NCI-H446 (cell line): Measurements from ENCODE around the gene SERPINA4.

Source experiments
- DNase-seq, 2 experiments: peaks; one replicate each; lab custom pipeline; 2025; lab: John Stamatoyannopoulos, UW

The SERPINA4 gene, protein sequence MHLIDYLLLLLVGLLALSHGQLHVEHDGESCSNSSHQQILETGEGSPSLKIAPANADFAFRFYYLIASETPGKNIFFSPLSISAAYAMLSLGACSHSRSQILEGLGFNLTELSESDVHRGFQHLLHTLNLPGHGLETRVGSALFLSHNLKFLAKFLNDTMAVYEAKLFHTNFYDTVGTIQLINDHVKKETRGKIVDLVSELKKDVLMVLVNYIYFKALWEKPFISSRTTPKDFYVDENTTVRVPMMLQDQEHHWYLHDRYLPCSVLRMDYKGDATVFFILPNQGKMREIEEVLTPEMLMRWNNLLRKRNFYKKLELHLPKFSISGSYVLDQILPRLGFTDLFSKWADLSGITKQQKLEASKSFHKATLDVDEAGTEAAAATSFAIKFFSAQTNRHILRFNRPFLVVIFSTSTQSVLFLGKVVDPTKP

DNA sequence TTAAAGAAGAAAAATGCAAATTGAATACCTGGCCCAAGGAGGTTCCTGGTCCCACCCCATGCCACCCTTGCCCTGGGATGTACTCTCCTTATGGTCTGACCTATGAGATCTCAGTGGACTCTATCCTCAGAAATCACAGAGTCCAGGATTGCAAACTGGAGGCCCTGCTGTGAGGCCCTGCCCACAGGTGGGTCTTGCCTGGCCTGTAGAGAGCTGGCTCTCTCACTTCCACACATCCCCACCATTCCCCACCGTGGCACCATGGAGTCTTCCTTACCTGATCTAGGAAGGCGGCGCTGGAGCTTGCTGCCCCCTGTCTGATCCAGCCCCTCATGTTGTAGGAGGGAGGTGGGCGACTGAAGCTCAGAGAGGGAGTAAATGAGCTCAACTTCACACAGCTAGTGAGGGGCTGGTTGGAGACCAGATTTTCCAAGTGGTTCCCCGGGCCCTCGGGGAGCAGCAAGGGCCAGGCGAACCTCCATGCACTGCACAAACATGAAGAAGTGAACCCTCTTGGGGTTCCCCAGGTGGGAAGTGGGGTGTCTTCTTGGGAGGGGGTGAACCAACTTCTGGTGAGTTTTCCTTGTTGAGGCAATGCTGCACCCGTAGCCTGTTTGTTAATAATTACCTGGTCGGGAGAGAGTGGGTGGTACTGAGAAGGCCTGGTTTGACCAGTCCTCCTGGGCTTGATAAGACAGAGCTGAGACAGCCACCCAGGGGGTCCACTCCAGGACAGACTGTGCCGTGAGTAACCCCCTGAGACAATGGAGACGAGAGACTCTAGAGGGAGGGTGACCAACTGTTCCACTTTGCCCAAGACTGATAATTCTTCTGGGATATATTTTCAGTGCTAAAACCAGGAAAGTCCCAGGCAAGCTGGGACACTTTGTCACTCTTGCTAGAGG is at the start of gene SERPINA4:
TSS of gene SERPINA4 (plus strand) at position 692 of the 905 bp plus-strand sequence. CDS start 2,041 bp downstream, outside the sequence.
- no peak for DNase-seq

DNA sequence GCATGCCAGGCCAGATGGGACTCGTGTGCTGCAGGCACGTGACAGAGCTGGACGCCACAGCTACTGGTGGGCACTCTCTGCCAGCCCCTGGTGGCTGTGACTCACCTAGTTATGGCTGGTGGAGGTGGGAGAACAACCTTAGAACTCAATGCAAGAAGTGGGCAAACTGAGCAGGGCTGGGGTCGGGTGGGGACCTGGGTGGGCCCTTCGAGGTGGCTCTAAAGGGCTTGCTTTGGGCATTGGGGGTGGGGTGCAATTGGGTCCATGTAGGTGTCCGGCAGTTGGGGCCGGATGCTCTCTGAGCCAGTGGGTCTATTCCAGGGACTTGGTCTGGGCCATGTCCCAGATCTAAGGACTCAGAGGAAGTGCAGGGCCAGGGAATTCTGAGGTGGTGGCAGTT is 46.9 kb upstream of the SERPINA4 start:
- DNase-seq, result no peak

DNA sequence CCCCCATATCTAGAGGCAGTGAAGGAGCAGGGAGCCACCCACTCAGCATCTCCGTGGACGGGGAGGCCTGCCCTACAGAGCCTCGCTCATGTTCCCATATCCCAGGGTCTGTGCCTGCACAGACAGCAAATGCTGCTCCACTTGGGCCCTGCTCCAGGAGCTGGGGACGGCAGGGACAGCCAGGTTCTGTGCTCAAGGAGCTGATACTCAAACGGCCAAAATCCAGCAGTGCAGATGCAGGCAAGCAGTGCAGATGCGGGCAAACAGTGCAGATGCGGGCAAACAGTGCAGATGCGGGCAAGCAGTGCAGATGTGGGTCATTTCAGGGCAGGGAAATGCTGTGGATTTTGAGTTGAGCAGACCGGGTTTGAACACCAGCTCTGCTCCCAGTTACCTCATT is 45.8 kb upstream of the SERPINA4 start:
- no peak for DNase-seq

DNA sequence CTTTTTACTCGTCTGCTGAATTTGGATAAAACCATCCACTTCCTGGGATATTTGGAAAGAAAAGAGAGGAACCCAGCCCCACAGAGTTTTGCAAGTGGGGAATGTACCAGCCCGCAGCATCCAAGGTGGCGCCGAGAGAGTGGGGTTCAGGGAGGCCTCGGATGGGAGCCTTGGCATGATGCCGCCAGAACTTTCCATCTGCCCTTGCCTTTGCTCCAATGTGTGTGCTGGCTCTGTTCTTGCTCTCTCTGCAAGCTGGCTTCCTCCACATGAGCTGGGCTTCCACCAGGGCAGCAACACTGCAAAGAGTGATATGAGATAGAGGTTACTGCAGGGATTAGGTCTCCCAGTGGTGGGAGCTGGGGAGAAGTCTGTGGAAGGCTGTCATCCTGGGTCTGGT is 45.4 kb upstream of the SERPINA4 start:
- no peak for DNase-seq

DNA sequence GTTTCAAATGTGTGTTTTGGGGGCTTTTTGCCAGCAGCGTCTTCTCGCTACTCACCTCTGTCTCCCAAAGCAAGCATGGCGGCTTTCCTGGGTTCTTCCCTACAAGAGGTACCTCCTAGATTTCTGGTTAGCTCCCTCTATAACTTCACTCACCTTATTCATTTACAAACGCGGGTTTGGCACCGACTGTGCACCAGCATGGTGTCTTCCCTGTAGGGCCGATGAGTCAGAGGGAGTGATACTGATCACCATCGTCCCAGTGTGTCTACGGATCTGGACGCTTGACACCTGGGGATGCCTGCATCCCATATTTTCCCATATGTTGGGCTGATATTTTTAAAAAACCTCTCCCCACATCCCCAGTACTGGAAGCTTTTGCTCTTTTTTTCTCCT is 44.0 kb upstream of the SERPINA4 start:
- no peak for DNase-seq

DNA sequence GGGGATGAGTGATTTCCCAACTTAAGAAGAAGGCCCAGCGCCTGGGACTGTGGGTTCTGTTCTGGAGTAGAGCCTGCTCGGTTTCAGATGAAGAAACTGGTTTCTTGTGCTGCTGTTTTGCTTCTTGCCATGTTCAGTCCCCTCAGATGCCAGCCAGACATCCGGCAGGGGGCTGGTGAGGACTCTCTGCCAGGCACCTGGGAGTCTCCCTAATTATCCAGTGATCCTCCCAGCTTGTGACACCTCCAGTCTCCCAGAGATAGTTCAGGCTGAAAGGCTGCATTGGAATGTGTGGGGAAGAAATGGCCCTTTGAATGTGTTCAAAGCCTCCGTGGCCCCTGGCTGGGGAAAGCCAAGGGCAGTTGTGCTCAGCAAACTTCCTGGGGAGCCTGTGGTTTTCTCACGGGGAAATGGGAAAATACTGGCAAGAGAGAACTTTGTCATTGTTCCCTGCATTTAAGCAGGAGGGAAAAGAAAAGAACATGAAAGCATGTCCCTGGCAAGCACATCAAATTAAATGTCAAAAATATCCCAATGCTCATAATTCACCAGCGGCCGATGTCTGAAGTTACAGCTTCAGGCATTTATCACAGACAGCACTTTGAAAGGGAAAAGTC is 43.5 kb upstream of the SERPINA4 start:
- DNase-seq, result no peak

DNA sequence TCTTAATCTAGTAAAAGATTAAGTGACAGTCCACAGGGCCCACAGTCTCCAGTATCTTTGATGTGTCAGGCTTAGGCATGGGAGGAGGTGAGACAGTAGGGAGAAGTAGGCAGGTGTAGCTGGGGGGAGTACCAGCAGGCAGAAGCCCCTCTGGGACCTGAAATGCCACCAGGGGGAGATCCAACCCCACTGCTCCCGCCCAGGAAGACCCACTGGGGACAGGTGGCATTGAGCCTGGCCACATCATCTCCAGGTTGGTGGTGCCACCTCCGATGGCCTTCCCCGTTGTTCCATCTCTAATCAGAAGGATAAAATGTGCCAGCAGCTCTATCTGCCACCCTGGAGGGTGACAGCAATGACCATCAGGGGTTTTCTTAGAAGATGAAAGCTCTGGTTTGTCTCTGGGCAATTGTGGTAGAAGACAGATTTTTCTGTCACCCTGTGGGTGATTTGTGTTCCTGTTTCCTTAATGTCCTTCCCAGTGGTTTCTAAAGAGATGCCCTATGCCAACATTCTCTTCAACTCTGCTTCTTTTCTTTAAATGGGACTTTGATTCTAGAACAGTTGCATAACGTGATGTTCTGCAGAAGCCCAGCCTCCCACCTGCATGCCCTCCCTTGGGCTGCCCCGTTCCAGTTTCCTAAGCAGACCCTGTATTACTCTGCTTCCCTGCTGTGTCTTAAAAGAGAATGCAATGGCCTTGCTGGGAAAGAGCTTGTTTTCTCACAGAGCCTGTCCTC is 39.7 kb upstream of the SERPINA4 start:
- no peak for DNase-seq

DNA sequence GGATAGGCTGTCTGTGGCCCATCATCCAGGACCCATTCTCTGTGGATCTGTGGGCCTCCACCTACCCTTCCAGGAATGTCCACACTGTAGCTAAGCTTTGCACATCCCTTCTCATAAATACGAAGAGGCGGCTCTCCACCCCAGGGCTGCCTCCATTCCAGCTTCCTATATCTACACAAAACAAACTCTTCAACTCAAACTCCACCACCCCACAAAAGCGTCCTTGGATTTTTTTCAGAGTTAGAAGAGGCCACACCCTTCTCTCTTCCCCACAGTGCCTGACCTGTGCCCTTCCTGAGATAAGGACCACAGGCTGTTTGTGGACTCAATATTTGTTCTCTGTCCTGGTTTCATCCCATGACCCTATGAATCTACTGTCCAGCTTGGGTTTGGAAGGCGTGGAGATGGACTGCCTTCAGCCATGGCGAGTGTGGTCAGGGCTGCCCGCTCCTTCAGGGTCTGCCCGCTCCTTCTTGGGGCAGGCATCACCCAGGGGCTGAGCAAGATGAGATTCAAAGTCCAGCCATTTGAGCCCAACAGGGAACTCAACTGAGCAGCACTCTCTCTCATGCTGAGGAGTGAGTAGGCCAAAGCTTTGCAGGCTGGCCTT is 39.0 kb upstream of the SERPINA4 start:
- no peak for DNase-seq

DNA sequence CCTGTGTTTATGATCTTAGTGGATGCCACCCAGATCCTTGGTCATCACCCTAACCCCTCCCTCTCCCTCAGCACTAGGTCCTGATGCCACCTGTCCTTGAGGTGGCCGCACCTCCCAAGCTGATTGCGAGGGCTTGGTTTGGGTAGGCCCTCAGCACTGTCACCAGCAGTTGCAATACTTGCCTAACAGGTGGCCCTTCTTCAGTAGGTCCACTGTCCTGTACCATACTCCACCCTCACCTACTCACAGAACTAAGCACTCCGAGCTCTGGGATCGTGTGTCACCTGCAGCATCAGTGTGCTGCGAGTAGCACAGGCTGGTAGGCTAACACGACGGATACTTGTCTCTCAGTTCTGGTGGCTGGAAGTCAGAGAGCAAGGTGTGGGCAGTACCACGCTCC is 38.0 kb upstream of the SERPINA4 start:
- DNase-seq, result no peak

DNA sequence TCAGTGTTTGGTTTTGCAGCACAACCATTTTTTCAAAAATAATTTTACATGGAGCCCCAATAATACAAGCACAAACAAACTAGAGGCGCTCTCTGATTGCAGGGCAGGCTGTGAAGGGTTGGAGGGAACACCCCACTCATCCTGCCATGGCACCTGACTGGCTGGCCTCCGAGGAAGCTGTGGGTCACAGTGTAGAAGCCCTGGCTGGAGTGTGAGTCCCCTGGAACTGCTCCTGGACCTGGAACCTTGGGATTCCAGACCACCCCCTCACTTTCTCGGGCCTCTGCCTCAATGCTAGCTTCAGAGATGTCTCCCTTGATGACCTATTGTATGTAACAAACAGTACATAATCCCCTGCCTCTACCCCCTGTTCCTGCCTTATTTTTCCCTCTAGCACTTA is 37.1 kb upstream of the SERPINA4 start:
- no peak for DNase-seq

DNA sequence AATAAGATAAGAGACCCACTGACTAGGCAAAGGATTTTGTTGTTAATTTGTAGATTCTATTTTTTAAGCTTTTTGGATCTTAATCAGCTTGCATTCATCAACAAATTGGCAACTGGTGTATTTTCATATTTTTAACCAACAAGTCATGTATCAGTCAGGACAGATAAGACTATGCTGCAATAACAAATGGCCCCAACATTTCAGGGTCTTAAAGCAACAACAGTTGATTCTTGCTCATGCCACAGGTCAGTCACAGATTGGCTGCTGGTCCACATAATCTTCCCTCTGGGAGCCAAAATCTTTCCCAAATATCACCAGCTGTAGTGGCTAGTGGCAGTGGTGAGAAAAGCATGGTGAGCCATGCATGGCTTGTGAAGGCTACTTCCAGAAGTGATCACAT is 30.1 kb upstream of the SERPINA4 start:
- DNase-seq, result no peak

DNA sequence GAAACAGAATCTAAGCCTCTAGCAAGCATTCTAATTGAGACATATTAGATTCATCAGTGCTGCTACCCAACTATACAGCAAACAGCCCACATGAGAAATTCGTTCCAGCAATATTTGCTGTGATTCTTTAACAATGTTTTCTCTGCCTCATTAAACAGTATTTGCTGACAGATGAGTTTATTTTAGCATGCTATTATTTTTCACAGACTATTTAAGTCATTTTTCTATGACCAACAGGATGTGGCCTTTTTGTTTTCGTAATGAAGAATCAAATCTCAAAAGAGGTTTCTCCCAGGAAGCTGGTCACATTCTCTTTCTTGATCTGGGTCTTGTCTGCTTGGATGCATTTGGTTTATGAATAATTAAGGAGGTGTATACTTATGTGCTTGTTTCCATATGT is 28.8 kb upstream of the SERPINA4 start:
- no peak for DNase-seq

DNA sequence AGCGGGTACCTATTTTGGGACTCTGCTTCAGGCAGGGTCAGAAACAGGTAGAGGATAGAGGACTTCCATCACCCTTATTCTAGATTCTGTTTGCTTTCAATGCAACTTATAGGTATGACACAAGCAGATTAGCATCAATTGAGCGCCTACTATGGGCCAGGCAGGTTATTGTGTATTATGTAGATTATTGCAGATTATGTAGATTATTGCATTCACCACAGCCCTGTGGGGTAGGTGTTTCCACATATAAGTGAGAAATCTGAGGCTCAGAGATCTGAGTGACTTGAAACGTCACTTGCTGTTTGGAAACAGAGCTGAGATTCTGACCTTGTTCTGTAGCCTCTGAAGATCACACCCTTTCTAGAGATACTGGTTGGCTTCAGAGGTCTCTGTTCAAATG is 25.7 kb upstream of the SERPINA4 start:
- DNase-seq, result no peak

DNA sequence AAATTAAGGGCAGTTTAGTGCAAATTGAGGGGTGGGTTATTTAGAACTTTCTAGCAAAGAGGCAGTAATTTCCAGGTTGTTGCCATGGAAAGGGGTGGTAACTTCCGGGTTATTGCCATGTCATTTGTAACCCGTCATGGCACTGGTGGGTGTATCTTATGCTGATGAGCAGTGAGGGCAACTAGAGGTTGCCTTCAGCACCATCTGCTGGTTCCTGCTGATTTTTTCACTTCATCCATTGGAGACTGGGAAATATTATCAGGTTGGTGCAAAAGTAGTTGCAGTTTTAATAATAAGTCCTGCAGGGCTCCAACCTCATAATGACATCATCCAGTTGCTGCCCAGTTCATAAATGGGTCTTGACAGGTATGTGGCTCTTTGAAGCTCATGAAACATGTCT is 24.4 kb upstream of the SERPINA4 start:
- DNase-seq, result no peak

DNA sequence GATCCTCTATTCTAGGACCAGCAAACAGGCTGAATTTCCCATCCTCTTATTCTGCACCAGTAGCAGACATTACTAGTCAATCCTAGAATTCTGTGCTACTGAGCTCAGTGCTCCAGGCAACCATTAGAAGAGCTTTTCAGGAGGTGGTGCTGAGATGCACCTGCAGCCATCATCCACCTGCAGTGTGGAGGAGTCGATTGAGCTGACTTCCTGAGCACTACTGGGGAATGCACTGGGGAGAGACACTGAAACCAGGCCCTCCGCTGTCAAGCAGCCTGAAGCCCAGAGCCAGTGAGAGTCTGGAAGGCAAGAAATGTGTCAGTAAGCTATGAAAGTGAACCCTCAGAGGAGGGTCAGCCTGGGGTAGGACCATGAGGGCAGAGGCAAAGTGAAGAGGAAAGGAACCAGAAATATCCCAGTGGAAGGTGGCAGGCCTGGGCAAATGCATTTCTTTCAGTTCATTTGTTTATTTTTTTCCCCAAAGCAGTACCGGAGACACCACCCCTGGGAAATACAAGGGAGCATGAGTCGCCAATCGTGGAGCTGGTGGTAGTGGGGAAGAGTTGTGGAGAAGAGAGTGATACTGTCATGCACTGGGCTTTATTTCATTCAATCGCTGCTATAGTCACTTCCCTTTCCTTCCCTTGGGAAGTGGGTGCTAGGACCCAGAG is 23.0 kb upstream of the SERPINA4 start:
- no peak for DNase-seq

DNA sequence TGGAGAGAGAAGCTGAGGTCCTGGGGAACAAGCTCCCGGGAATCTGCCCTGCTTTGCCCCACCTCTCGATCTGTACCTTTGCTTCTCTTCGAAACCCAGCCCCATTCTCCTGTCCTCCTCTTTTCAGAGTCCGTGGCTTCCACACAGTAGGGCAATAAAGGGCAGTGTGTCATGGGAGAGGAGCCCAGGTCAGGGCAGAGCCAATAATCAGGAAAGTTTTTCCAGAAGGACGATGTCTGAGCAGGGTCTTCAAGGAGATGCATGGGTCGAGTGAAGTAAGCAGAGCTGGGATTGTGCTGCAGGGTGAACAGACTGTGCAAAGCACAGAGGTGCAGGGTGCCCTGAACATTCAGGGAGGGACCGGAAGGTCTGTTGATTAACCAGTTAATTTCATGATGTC is 22.1 kb upstream of the SERPINA4 start:
- DNase-seq, result no peak

DNA sequence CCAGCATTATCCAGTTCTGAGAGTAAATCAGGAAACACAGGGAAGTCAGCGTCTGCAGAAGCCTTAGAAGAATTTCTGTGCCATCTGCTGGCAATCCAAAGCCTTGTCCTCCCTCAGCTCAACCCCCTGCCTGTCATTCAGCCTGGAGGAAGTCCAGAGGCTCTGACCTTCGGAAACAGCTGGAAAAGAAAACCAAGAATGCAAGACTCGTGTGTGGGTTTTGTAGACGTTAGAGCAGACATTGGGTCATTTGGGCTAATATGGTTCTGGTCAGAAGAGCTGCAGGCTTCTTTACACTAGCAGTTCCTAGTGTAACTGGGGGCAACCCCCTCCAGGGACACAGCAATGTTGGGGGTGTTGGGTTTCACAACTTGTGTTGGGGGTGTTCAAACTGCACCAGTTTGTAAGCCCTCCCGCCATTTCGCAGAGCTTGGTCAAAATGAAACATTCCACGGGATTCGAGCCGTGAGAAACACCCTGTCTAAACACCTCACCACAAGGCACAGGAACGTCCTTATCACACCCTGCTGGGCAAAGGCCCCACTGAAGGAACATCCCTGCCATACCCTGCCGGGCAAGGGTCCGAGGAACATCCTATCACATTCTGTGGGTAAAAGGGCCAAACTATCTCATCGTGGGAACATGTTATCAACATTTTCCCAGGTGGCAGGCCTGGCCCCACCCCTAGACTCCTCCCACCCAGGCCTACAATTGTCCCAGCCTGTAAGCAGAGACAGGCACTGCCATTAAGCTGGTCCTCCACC is 21.0 kb upstream of the SERPINA4 start:
- no peak for DNase-seq

DNA sequence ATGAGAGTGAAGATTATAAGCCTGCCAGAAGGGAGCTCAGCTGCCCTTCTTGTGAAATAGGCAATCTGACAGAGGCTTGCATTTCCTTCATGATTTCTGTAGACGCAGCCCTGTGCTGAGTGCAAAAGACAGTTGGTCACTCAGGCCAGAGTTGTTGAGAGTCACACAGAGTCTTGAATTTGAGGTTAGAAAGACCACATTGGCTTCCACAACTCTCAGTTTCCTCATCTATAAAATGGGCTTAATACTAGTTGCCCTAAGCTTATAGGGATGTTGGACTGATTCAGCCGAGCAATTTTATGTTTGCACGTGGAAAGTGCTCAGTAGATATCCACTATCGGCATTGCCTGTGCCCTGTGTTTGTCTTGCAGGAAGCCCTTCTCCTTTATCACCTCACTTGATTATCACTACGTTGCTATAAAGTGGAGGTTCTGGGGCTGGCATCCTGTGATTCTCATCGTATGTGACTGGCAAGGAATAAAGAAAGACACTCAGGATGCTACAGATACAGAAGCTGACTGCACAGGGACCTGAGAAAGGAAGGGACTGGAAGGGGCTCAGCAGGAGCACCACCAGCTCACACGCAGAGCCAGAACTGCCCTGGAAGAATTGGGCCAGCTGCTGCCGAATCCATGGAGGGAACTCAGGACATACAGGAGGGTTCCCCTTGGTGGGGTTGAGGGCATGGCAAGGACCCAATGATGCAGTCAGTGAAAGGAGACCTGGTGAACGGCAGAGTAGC is 19.8 kb upstream of the SERPINA4 start:
- no peak for DNase-seq

DNA sequence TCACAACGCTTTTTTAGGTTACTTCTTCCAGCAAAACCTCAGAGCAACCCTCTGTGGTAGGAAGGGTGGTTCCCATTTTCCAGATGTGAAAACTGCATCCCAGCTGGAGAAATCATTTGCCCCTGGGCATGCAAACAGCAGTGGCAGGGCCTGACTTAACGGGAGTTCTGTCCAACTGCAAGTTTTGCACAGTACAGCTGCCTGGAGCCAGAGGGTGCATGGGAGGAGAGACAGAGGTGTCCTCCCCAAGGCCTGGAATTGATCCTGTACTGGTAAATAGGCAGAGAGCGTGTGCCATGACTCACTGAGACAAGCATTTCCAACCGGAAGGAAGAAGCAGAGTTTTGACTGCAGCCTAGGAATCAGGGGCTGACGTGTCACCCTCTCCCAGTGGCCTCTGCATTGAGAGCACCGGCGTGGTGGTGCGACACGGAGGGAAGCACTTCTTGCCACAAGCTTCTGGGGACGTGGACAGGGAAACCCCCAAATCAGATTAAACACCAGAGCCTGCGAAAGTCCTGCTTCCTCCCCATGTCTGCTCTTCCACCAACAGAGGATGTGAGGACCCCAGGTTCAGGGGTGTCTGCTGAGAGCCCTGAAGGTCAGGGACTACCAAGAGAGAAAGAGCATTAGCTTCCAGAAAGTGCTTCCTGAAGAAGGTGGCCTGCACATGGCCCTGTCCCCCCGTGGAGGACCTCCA is 19.0 kb upstream of the SERPINA4 start:
- no peak for DNase-seq
